Spleen (tissue), 7 donors: ENCODE results near the gene TUBA8.

Source experiments
- CTCF ChIP-seq, 11 experiments: fragments of 200-600 bp in 7 of 11; fragments of 450-650 bp in 4 of 11; sonication (generic) in 4 of 11; IDR thresholded peaks in 8 of 11; conservative IDR thresholded peaks in 3 of 11; 1 replicate in 7 of 11; 2 replicates in 4 of 11; pipeline versions ENCODE4 v1.4.0 to v1.8.0; 2016 to 2021; ENCODE audit warnings: antibody characterized with exemption in 11 of 11, inconsistent platforms in 4 of 11, mild to moderate bottlenecking in 1 of 11
- POLR2AphosphoS5 ChIP-seq, 3 donors: sonication (generic); formaldehyde crosslinking; IDR thresholded peaks; one replicate each; pipeline ENCODE4 v1.5.1; 2017; ENCODE audit warnings: antibody characterized with exemption in 3 of 3
- donor health status: DM: no; HTN: no; CAD: no; lungs with moderate emphysema.
- donor health status: DM: no; HTN: no; CAD: no.
- donor health status: DM: no; HTN: no; CAD: no.

GRCh38 chr22:18091916-18092526 is 18.6 kb upstream of the TUBA8 start:
- TF ChIP-seq CTCF (IDR thresholded peaks at IDR 0.05 in 8 of 11, conservative IDR thresholded peaks at IDR 0.05 in 3 of 11) (no peak), POLR2AphosphoS5 (IDR thresholded peaks at IDR 0.05) (peak; percentile 70 to 80 (median 72))
